CD4-positive, alpha-beta memory T cell (primary cell): ENCODE measurements around the gene PPARA. TPM values are rescaled to one million over a fixed set of nuclear protein-coding genes. Genes with fewer than 3 reads are reported as not detected.
A peak's percentile ranks its signal among the peaks of the same experiment; 100 is the strongest.

ENCODE experiments used
- CTCF ChIA-PET: fragments of 350-600 bp; sonication (Branson Sonifier 250); formaldehyde crosslinking; loops from one replicate; lab custom pipeline; 2021; ENCODE audit warnings: inconsistent platforms; ENCODE audit not compliant: partially characterized antibody; lab: Charles Lee
- POLR2A ChIA-PET: fragments of 350-600 bp; sonication (Branson Sonifier 250); formaldehyde crosslinking; loops from one replicate; lab custom pipeline; 2021; ENCODE audit not compliant: partially characterized antibody; lab: Charles Lee
- DNase-seq, 5 donors: peaks; one replicate each; pipeline versions ENCODE4 v3.0.0 to v3.0.0-alpha.2; 2020 to 2022; ENCODE audit warnings: mixed read lengths in 1 of 5
- H3K27ac ChIP-seq: one replicate; pipeline ENCODE4 v1.7.0; 2013; ENCODE audit warnings: low read depth, low read length
- H3K27me3 ChIP-seq: 2 replicates; pipeline ENCODE4 v1.7.0; 2013; ENCODE audit warnings: mild to moderate bottlenecking, low read length, moderate library complexity; ENCODE audit not compliant: insufficient read depth
- H3K36me3 ChIP-seq: 2 replicates; pipeline ENCODE4 v1.7.0; 2013; ENCODE audit warnings: mild to moderate bottlenecking, low read length, moderate library complexity; ENCODE audit not compliant: insufficient read depth
- H3K4me1 ChIP-seq: 2 replicates; pipeline ENCODE4 v1.7.0; 2013; ENCODE audit warnings: mild to moderate bottlenecking, low read length, moderate library complexity; ENCODE audit not compliant: insufficient read depth
- H3K4me3 ChIP-seq, 2 donors: one replicate each; pipeline ENCODE4 v1.7.0; 2013; ENCODE audit warnings: low read length in 2 of 2, mild to moderate bottlenecking in 1 of 2
- H3K9me3 ChIP-seq, 2 donors: one replicate each; pipeline ENCODE4 v1.7.0; 2013; ENCODE audit warnings: low read length in 2 of 2, control low read depth in 1 of 2; ENCODE audit not compliant: control insufficient read depth in 1 of 2
- H3K27ac Mint-ChIP-seq, 7 donors: one replicate each; pipeline ENCODE4 v1.8.0; 2020 to 2021; ENCODE audit warnings: mixed read lengths in 7 of 7, mild to moderate bottlenecking in 6 of 7, inconsistent platforms in 3 of 7, moderate library complexity in 3 of 7
- H3K27me3 Mint-ChIP-seq, 2 donors: one replicate each; pipeline ENCODE4 v1.8.0; 2020 to 2021; ENCODE audit warnings: mixed read lengths in 2 of 2
- H3K36me3 Mint-ChIP-seq, 2 donors: one replicate each; pipeline ENCODE4 v1.8.0; 2020 to 2021; ENCODE audit warnings: mixed read lengths in 2 of 2, inconsistent platforms in 1 of 2, mild to moderate bottlenecking in 1 of 2
- H3K4me1 Mint-ChIP-seq, 4 donors: one replicate each; pipeline ENCODE4 v1.8.0; 2020 to 2021; ENCODE audit warnings: mixed read lengths in 4 of 4, mild to moderate bottlenecking in 1 of 4
- H3K4me3 Mint-ChIP-seq, 8 donors: one replicate each; pipeline ENCODE4 v1.8.0; 2020 to 2021; ENCODE audit warnings: mixed read lengths in 8 of 8, mild to moderate bottlenecking in 7 of 8, moderate library complexity in 6 of 8, inconsistent platforms in 3 of 8
- H3K9me3 Mint-ChIP-seq, 8 donors: one replicate each; pipeline ENCODE4 v1.8.0; 2020 to 2021; ENCODE audit warnings: mixed read lengths in 8 of 8, mild to moderate bottlenecking in 5 of 8, inconsistent platforms in 3 of 8, moderate library complexity in 1 of 8
- intact Hi-C: fragments of 100-400 bp; cut with micrococcal nuclease; formaldehyde crosslinking; loops from one replicate; pipeline ENCODE4 v1.15.1; 2023
- polyA plus RNA-seq, 2 donors: library from polyadenylated mRNA; unstranded; fragments of 300-500 nt; fragmentation: Illumina TruSeq; gene quantifications; one replicate each; pipeline ENCODE4 v1.2.3, GENCODE V29; 2021
- total RNA-seq, 2 experiments: library from RNA; stranded (reverse); gene quantifications; one replicate each; pipeline ENCODE4 v1.2.3, GENCODE V29; 2021

PPARA gene
- total and polyA plus RNA-seq, 4 experiments from 2014 or later, result 0.91 to 23.2 (median 13.5) TPM

- peaks cover 1 to 9% (median 5%) of the 10 kb centered on the region in 4 donors for H3K4me1 Mint-ChIP-seq
- POLR2A ChIA-PET, result no interaction called here
- H3K36me3 Mint-ChIP-seq, result peaks cover 67 to 74% of the 10 kb centered on the region in 2 donors
- no peak overlapping the region for H3K27ac ChIP-seq
- intact Hi-C loops, result no loop called here
- H3K27me3 Mint-ChIP-seq, result no peaks in the 10 kb centered on the region
- no peak overlapping the region for H3K4me3 ChIP-seq
- CTCF ChIA-PET, result no interaction called here
- H3K9me3 ChIP-seq, result no peaks in the 10 kb centered on the region
- DNase-seq, result no peak
- H3K27ac Mint-ChIP-seq, result peak overlapping the region in 1 of 7 donors; percentile 90
- no peaks in the 10 kb centered on the region for H3K27me3 ChIP-seq
- peaks cover 9% of the 10 kb centered on the region for H3K36me3 ChIP-seq
- no peak overlapping the region for H3K4me3 Mint-ChIP-seq
- peaks cover 0 to 10% (median under 1%) of the 10 kb centered on the region in 8 donors for H3K9me3 Mint-ChIP-seq
- peaks cover 4% of the 10 kb centered on the region for H3K4me1 ChIP-seq
Measured at GRCh38 chr22:46214616-46215015, 64.3 kb downstream of the PPARA start.

GRCh38 chr22:46219636-46220035 is 69.3 kb downstream of the PPARA start:
- H3K4me3 Mint-ChIP-seq, result peak overlapping the region in 1 of 8 donors; percentile 61
- no peak overlapping the region for H3K4me3 ChIP-seq
- no peak overlapping the region for H3K27ac ChIP-seq
- H3K36me3 Mint-ChIP-seq, result peaks cover 42 to 43% of the 10 kb centered on the region in 2 donors
- peaks cover 9% of the 10 kb centered on the region for H3K36me3 ChIP-seq
- no peaks in the 10 kb centered on the region for H3K27me3 Mint-ChIP-seq
- no peaks in the 10 kb centered on the region for H3K27me3 ChIP-seq
- ChIA-PET POLR2A (no interaction called here), CTCF (no interaction called here)
- peaks cover 2 to 9% (median 8%) of the 10 kb centered on the region in 4 donors for H3K4me1 Mint-ChIP-seq
- peak in 2 of 5 donors; percentile 10 to 13 for DNase-seq
- intact Hi-C loops, result no loop called here
- H3K9me3 Mint-ChIP-seq, result no peaks in the 10 kb centered on the region
- peak overlapping the region in 5 of 7 donors; percentile 20 to 88 (median 74) for H3K27ac Mint-ChIP-seq
- peaks cover 7% of the 10 kb centered on the region for H3K4me1 ChIP-seq
- H3K9me3 ChIP-seq, result no peaks in the 10 kb centered on the region

- Mint-ChIP-seq H3K4me3 (no peak overlapping the region), H3K9me3 (no peaks in the 10 kb centered on the region), H3K27me3 (no peaks in the 10 kb centered on the region), H3K36me3 (peaks cover 35 to 37% of the 10 kb centered on the region in 2 donors), H3K4me1 (peaks cover 2 to 11% (median 8%) of the 10 kb centered on the region in 4 donors), H3K27ac (peak overlapping the region in 2 of 7 donors; percentile 29 to 46)
- Histone ChIP-seq H3K27me3 (no peaks in the 10 kb centered on the region), H3K9me3 (no peaks in the 10 kb centered on the region), H3K4me1 (peaks cover 7% of the 10 kb centered on the region), H3K4me3 (no peak overlapping the region), H3K36me3 (peaks cover 9% of the 10 kb centered on the region), H3K27ac (no peak overlapping the region)
- intact Hi-C loops, result no loop called here
- CTCF ChIA-PET, result no interaction called here
- no peak for DNase-seq
- POLR2A ChIA-PET, result no interaction called here
Measured at GRCh38 chr22:46220921-46221320, 70.6 kb downstream of the PPARA start.

- peaks cover 2 to 9% (median 6%) of the 10 kb centered on the region in 4 donors for H3K4me1 Mint-ChIP-seq
- Histone ChIP-seq H3K4me1 (peaks cover 6% of the 10 kb centered on the region), H3K9me3 (no peaks in the 10 kb centered on the region), H3K27ac (no peak overlapping the region), H3K27me3 (no peaks in the 10 kb centered on the region), H3K4me3 (no peak overlapping the region), H3K36me3 (no peaks in the 10 kb centered on the region)
- DNase-seq, result no peak
- intact Hi-C loops, result no loop called here
- H3K36me3 Mint-ChIP-seq, result peaks cover 19 to 20% of the 10 kb centered on the region in 2 donors
- ChIA-PET POLR2A (no interaction called here), CTCF (no interaction called here)
- no peak overlapping the region for H3K4me3 Mint-ChIP-seq
- H3K27me3 Mint-ChIP-seq, result no peaks in the 10 kb centered on the region
- H3K27ac Mint-ChIP-seq, result no peak overlapping the region
- no peaks in the 10 kb centered on the region for H3K9me3 Mint-ChIP-seq
Measured at GRCh38 chr22:46224044-46224897, 73.9 kb downstream of the PPARA start.

- no peaks in the 10 kb centered on the region for H3K9me3 Mint-ChIP-seq
- no peak for DNase-seq
- Histone ChIP-seq H3K27ac (no peak overlapping the region), H3K36me3 (no peaks in the 10 kb centered on the region), H3K9me3 (no peaks in the 10 kb centered on the region), H3K4me1 (no peaks in the 10 kb centered on the region), H3K27me3 (no peaks in the 10 kb centered on the region), H3K4me3 (no peak overlapping the region)
- peaks cover 14% of the 10 kb centered on the region in 2 donors for H3K36me3 Mint-ChIP-seq
- no peak overlapping the region for H3K4me3 Mint-ChIP-seq
- ChIA-PET POLR2A (no interaction called here), CTCF (no interaction called here)
- H3K27me3 Mint-ChIP-seq, result no peaks in the 10 kb centered on the region
- H3K27ac Mint-ChIP-seq, result no peak overlapping the region
- H3K4me1 Mint-ChIP-seq, result peaks cover 0 to 3% (median under 1%) of the 10 kb centered on the region in 4 donors
- intact Hi-C loops, result no loop called here
Measured at GRCh38 chr22:46224898-46225290, 74.6 kb downstream of the PPARA start.

- no peak overlapping the region for H3K27ac Mint-ChIP-seq
- peaks cover 12 to 14% of the 10 kb centered on the region in 2 donors for H3K36me3 Mint-ChIP-seq
- no peak for DNase-seq
- H3K27me3 Mint-ChIP-seq, result no peaks in the 10 kb centered on the region
- no peaks in the 10 kb centered on the region for H3K4me1 ChIP-seq
- no peaks in the 10 kb centered on the region for H3K36me3 ChIP-seq
- ChIA-PET POLR2A (no interaction called here), CTCF (no interaction called here)
- no peaks in the 10 kb centered on the region for H3K9me3 ChIP-seq
- H3K27ac ChIP-seq, result no peak overlapping the region
- H3K4me1 Mint-ChIP-seq, result peaks cover 0 to 3% (median 0%) of the 10 kb centered on the region in 4 donors
- no peaks in the 10 kb centered on the region for H3K27me3 ChIP-seq
- no peaks in the 10 kb centered on the region for H3K9me3 Mint-ChIP-seq
- intact Hi-C loops, result no loop called here
- H3K4me3 Mint-ChIP-seq, result no peak overlapping the region
- no peak overlapping the region for H3K4me3 ChIP-seq
Measured at GRCh38 chr22:46225631-46226030, 75.3 kb downstream of the PPARA start.

- H3K27me3 Mint-ChIP-seq, result no peaks in the 10 kb centered on the region
- H3K4me3 ChIP-seq, result no peak overlapping the region
- H3K36me3 Mint-ChIP-seq, result peaks cover 8% of the 10 kb centered on the region in 2 donors
- no peak for DNase-seq
- no peak overlapping the region for H3K27ac ChIP-seq
- no peaks in the 10 kb centered on the region for H3K9me3 Mint-ChIP-seq
- H3K36me3 ChIP-seq, result peaks cover 1% of the 10 kb centered on the region
- no peaks in the 10 kb centered on the region for H3K9me3 ChIP-seq
- no peaks in the 10 kb centered on the region for H3K27me3 ChIP-seq
- intact Hi-C loops, result no loop called here
- H3K4me3 Mint-ChIP-seq, result no peak overlapping the region
- H3K27ac Mint-ChIP-seq, result no peak overlapping the region
- no peaks in the 10 kb centered on the region for H3K4me1 ChIP-seq
- POLR2A ChIA-PET, result interaction anchor here (2.2 kb wide), 1 partner anchor 23 kb away, joined by 7 read pairs; the partner anchor contains the start of gene CDPF1
- H3K4me1 Mint-ChIP-seq, result peaks cover 0 to 3% (median 0%) of the 10 kb centered on the region in 4 donors
- CTCF ChIA-PET, result interaction anchor here (1.3 kb wide), 1 partner anchor 232 kb away, joined by 4 read pairs; no protein-coding TSS in a partner anchor
Measured at GRCh38 chr22:46226577-46226976, 76.3 kb downstream of the PPARA start.
